GM04504 (cell line): Measurements from ENCODE around the gene PSMB2.

ENCODE experiments used
- DNase-seq: peaks from one replicate; pipeline ENCODE4 v3.0.0-alpha.2; 2012; ENCODE audit warnings: low read depth

Gene PSMB2

GRCh38 chr1:35556484-35557117, 84.7 kb downstream of the PSMB2 start:
- DNase-seq, result no peak

GRCh38 chr1:35555601-35556477, 85.5 kb downstream of the PSMB2 start:
- DNase-seq, result peak; percentile 30

GRCh38 chr1:35555212-35555584, 86.1 kb downstream of the PSMB2 start:
- DNase-seq, result no peak

GRCh38 chr1:35554266-35555211, 86.8 kb downstream of the PSMB2 start:
- no peak for DNase-seq

DNA sequence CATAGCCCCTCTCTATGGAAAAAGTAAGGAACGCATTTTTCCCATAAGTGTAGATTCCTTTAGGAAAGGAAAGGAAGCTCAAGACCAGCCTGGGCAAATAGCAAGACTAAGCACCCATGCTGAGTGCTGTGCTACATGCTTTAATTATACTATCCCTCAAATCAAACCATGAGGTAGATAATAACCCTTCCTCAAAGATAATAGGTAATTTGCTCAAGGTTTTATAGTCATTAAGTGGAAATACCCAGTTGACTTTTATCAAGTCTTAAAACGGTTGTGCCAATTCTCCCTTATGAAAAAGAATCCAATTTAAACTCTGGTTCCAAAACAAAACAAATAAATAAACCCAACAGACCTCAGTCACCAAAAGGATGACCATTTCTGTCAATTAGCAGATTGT, 87.5 kb downstream of the PSMB2 start:
- no peak for DNase-seq
